Measurements from ENCODE around the gene FOXN1.
"Not testable (repeated sequence)": the region's sequence is repeated elsewhere in the genome, so short reads cannot be mapped to it uniquely, and the experiment has no call there.

FOXN1 gene

DNA sequence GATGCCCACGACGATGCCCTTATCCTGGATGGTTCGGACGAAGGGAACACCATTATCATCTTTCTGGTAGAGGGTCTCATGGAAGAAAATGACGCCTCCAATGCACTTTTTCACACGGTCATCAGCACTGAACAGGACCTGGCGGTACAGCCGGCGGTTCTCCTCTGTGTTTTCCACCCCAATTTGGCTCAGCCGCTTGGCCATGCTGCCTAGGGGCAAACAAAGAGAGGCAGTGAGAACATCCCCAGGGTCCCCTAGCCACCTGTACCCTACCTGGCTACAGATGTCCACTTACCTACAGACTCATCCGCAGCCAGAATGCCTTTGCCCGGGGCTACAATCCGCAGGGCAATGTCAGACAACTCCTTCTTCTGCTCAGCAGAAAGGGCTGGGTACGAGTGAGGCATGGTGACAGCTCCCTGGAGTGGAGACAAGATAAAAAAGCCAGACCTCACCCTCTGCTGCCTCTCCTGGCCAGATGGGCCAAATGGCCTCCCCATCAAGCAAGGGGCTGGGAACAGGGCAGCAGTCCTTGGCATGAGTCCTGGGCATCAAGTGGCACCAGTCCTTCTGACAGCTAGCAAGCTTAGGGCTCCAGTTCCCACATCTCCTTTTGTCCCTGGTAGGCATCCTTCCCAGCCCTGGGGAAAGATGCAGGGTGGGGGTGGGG is 69.1 kb downstream of the FOXN1 start:
- Mint-ChIP-seq H3K4me3 (no peak overlapping the region), H3K4me1 (peaks cover 36% of the 10 kb centered on the region), H3K9me3 (no peaks in the 10 kb centered on the region), H3K27ac (no peak overlapping the region), H3K27me3 (no peaks in the 10 kb centered on the region), H3K36me3 (peaks cover 13% of the 10 kb centered on the region)
- no peak for ATAC-seq

DNA sequence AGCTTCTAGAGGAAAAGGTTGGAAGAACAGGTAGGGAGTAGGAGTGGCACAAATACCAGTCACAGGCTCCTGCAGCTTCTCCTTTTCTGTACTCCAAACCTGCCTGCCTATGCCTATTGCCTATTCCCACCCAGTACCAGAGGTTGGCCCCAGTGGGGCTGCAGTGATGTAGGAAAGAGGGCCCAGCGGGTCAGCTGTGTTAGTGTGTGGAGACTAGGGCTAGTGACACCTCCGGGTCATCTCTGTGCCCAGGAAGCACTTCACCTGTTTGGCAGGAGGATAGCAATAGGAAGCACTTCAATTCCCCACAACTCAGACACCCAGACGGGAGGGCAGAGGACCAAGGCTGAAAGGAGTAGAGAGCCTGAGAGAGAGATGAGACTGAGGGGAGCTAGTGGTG is 69.9 kb downstream of the FOXN1 start:
- H3K27ac Mint-ChIP-seq: peak overlapping the region; percentile 86
- H3K36me3 Mint-ChIP-seq: peaks cover 15% of the 10 kb centered on the region
- H3K27me3 Mint-ChIP-seq, ATAC-seq, H3K9me3 Mint-ChIP-seq: not testable (repeated sequence)
- peak overlapping the region; percentile 81 for H3K4me3 Mint-ChIP-seq
- H3K4me1 Mint-ChIP-seq: peaks cover 30% of the 10 kb centered on the region

DNA sequence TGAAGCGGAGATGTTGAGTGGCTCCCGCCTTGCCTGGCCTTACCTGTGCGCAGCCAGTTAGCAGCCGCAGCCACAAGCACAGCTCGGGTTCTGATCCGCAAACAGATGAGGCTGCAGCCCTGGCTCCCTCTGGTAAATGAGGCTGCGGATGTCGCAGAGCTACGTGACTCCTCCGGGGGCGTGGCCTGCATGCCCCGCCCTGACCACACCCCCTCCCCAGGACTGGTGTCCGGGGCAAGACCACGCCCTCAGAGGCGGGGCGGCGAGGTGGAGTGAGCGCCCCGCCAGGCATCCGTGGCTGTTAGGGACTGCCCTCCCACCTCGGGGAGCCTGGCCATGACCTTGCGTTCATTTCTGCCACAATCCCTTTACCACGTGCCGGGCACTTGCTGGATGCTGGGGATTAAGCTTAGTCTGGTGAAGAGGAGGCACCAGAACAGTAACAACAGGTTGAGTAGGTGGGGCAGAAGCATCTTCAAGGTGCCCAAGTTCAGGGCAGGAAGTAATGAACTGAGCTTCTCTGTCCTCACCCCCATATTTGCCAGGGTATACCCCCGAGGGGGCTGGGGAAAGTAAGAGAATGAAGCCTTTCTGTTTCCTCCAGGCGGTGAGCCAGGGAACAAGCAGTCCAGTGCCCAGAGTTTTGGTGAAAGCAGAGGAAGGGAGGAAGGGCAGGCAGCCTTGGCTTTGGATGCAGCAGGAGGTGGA is 70.8 kb downstream of the FOXN1 start, which contains the start of gene ALDOC:
TSS of gene ALDOC (minus strand) at position 138 of the 708 bp plus-strand sequence. CDS start 1,363 bp downstream, outside the sequence.
- Mint-ChIP-seq H3K9me3 (no peaks in the 10 kb centered on the region), H3K4me1 (peaks cover 28% of the 10 kb centered on the region), H3K4me3 (peak within 1 kb of the TSS; percentile 81), H3K27me3 (no peaks in the 10 kb centered on the region), H3K36me3 (peaks cover 15% of the 10 kb centered on the region), H3K27ac (peak within 1 kb of the TSS; percentile 86)
- ATAC-seq: peak; percentile 99

- peak overlapping the region; percentile 86 for H3K27ac Mint-ChIP-seq
Measured at GRCh38 chr17:28577466-28577824, 71.3 kb downstream of the FOXN1 start.

GRCh38 chr17:28578246-28579195 is 72.4 kb downstream of the FOXN1 start:
- ATAC-seq: no peak
- no peak overlapping the region for H3K27ac Mint-ChIP-seq
- no peaks in the 10 kb centered on the region for H3K9me3 Mint-ChIP-seq
- peaks cover 16% of the 10 kb centered on the region for H3K4me1 Mint-ChIP-seq
- H3K27me3 Mint-ChIP-seq: no peaks in the 10 kb centered on the region
- H3K36me3 Mint-ChIP-seq: peaks cover 15% of the 10 kb centered on the region
- H3K4me3 Mint-ChIP-seq: no peak overlapping the region

More at GRCh38 chr17:28577466-28577824, 71.3 kb downstream of the FOXN1 start:
- no peaks in the 10 kb centered on the region for H3K9me3 Mint-ChIP-seq
- H3K27me3 Mint-ChIP-seq: no peaks in the 10 kb centered on the region
- no peak for ATAC-seq
- H3K4me3 Mint-ChIP-seq: no peak overlapping the region
- H3K36me3 Mint-ChIP-seq: peaks cover 15% of the 10 kb centered on the region
- peaks cover 23% of the 10 kb centered on the region for H3K4me1 Mint-ChIP-seq

GRCh38 chr17:28579526-28579925 is 73.4 kb downstream of the FOXN1 start:
- Mint-ChIP-seq H3K9me3 (no peaks in the 10 kb centered on the region), H3K36me3 (peaks cover 5% of the 10 kb centered on the region), H3K4me3 (no peak overlapping the region), H3K27me3 (no peaks in the 10 kb centered on the region), H3K27ac (no peak overlapping the region), H3K4me1 (peaks cover 16% of the 10 kb centered on the region)
- no peak for ATAC-seq

DNA sequence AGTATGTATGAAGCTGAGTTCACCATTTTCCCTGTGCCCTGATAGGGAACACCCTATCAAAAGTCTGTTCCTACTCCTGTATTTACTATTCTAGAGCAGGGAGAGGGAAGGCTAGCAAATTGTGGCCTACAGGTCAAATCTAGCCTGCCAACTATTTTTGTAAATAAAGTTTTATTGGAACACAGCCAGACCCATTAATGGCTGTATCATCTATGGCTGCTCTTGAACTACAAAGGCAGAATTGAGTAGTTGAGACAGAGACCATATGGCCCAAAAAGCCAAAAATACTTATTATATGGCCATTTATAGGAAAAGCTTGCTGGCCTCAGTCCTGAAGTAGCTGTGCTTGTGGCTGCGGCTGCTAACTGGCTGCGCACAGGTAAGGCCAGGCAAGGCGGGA is 74.8 kb downstream of the FOXN1 start:
- H3K9me3 Mint-ChIP-seq: no peaks in the 10 kb centered on the region
- H3K4me1 Mint-ChIP-seq: peaks cover 13% of the 10 kb centered on the region
- H3K36me3 Mint-ChIP-seq: peaks cover 12% of the 10 kb centered on the region
- H3K4me3 Mint-ChIP-seq: no peak overlapping the region
- ATAC-seq: no peak
- H3K27ac Mint-ChIP-seq: no peak overlapping the region
- no peaks in the 10 kb centered on the region for H3K27me3 Mint-ChIP-seq

DNA sequence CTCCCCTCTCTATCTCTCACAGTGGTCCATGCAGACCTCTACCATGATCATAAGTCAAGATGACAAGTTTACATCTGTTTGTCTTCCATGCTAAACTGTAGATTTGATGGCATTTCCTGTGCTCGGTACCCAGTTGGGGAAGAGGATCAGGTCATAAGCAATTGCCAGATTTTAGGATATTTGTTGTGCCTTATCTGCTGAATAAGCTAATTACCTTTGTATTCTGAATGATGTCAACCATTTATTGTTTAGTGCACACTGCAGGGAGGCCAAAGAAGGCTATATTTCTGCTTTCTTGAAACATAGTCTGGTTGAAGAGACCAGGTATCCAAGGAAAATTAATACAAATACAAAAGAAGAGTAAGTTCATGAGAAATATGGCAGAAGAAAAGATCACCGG is 76.4 kb downstream of the FOXN1 start:
- Mint-ChIP-seq H3K27ac (no peak overlapping the region), H3K4me3 (no peak overlapping the region), H3K27me3 (no peaks in the 10 kb centered on the region), H3K4me1 (no peaks in the 10 kb centered on the region), H3K36me3 (peaks cover 13% of the 10 kb centered on the region), H3K9me3 (no peaks in the 10 kb centered on the region)
- no peak for ATAC-seq

GRCh38 chr17:28584434-28584833 is 78.3 kb downstream of the FOXN1 start:
- Mint-ChIP-seq H3K36me3 (peaks cover 25% of the 10 kb centered on the region), H3K9me3 (no peaks in the 10 kb centered on the region), H3K27ac (no peak overlapping the region), H3K4me3 (no peak overlapping the region), H3K27me3 (no peaks in the 10 kb centered on the region), H3K4me1 (no peaks in the 10 kb centered on the region)
- no peak for ATAC-seq

DNA sequence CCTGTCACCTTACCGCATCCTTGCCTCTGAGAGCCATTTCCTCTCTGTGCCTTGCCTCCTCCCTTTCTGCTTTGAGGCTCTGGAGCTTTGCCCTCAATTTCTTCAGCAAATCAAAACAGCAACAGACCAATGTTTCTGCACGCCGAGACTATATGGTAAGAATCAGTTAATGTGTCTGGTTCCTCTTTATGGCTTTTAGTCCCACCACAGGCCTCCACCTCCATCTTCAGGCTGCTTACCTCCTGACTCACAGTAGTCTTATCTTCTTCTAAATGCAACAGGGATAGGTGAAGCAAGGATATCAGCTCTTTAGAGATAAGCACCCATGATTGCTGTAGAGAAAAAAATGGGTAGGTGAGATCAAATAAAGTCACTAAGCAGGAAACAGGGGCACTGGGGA is 79.7 kb downstream of the FOXN1 start:
- no peak overlapping the region for H3K4me3 Mint-ChIP-seq
- no peaks in the 10 kb centered on the region for H3K9me3 Mint-ChIP-seq
- no peak overlapping the region for H3K27ac Mint-ChIP-seq
- H3K36me3 Mint-ChIP-seq: peaks cover 20% of the 10 kb centered on the region
- ATAC-seq: no peak
- H3K4me1 Mint-ChIP-seq: no peaks in the 10 kb centered on the region
- no peaks in the 10 kb centered on the region for H3K27me3 Mint-ChIP-seq
